ENCODE measurements around the gene MOGAT1.

MOGAT1 gene

GRCh38 chr2:222671259-222672067 is at the start of gene MOGAT1:
TSS of gene MOGAT1 (plus strand) at chr2:222671658. CDS start at chr2:222671786, 128 bp downstream.
- no peak for DNase-seq

GRCh38 chr2:222621893-222622292 is 49.6 kb upstream of the MOGAT1 start:
- no peak for DNase-seq

- DNase-seq = no peak
Measured at GRCh38 chr2:222622910-222623309, 48.5 kb upstream of the MOGAT1 start.

GRCh38 chr2:222623756-222624309 is 47.6 kb upstream of the MOGAT1 start:
- DNase-seq = no peak

- no peak for DNase-seq
Measured at GRCh38 chr2:222627764-222628163, 43.7 kb upstream of the MOGAT1 start.

- DNase-seq = no peak
Measured at GRCh38 chr2:222635295-222635694, 36.2 kb upstream of the MOGAT1 start.

- no peak for DNase-seq
Measured at GRCh38 chr2:222637067-222637466, 34.4 kb upstream of the MOGAT1 start.

- no peak for DNase-seq
Measured at GRCh38 chr2:222641336-222641735, 30.1 kb upstream of the MOGAT1 start.

- no peak for DNase-seq
Measured at GRCh38 chr2:222643134-222643533, 28.3 kb upstream of the MOGAT1 start.

GRCh38 chr2:222646008-222646407 is 25.4 kb upstream of the MOGAT1 start:
- no peak for DNase-seq

- DNase-seq = no peak
Measured at GRCh38 chr2:222649801-222650200, 21.7 kb upstream of the MOGAT1 start.

GRCh38 chr2:222651718-222652418 is 19.6 kb upstream of the MOGAT1 start:
- no peak for DNase-seq

GRCh38 chr2:222652491-222653255 is 18.8 kb upstream of the MOGAT1 start:
- DNase-seq = no peak

- no peak for DNase-seq
Measured at GRCh38 chr2:222653280-222653679, 18.2 kb upstream of the MOGAT1 start.

- peak; percentile 96 for DNase-seq
Measured at GRCh38 chr2:222655787-222656525, 15.5 kb upstream of the MOGAT1 start, which contains the start of gene FARSB. TSS of gene FARSB (minus strand) at chr2:222656092. CDS start at chr2:222656073, 19 bp downstream.

GRCh38 chr2:222656526-222657446 is 14.7 kb upstream of the MOGAT1 start:
- no peak for DNase-seq

- DNase-seq = no peak
Measured at GRCh38 chr2:222663479-222663878, 8.0 kb upstream of the MOGAT1 start.

- DNase-seq = no peak
Measured at GRCh38 chr2:222668494-222669154, 2.8 kb upstream of the MOGAT1 start.

- no peak for DNase-seq
Measured at GRCh38 chr2:222669353-222669752, 2.1 kb upstream of the MOGAT1 start.

- DNase-seq = no peak
Measured at GRCh38 chr2:222670191-222671038, 1.0 kb upstream of the MOGAT1 start.

All from CD4-positive, alpha-beta T cell treated with Interleukin-21 for 1 hour (primary cell).